HFFc6 (cell line): ENCODE results near the gene AGBL5. TPM values are rescaled to one million over a fixed set of nuclear protein-coding genes. Genes with fewer than 3 reads are reported as not detected.

Experiments used
- DNase-seq: peaks from one replicate; pipeline ENCODE4 v3.0.0-alpha.2; 2018
- H3K27ac Mint-ChIP-seq: 2 replicates; pipeline ENCODE4 v1.8.0; 2020; ENCODE audit warnings: mild to moderate bottlenecking, mixed read lengths
- H3K27me3 Mint-ChIP-seq: 2 replicates; pipeline ENCODE4 v1.8.0; 2021; ENCODE audit warnings: mild to moderate bottlenecking, moderate library complexity, mixed read lengths; ENCODE audit not compliant: insufficient read depth
- H3K36me3 Mint-ChIP-seq: 2 replicates; pipeline ENCODE4 v1.8.0; 2021; ENCODE audit warnings: low read depth, mixed read lengths
- H3K4me1 Mint-ChIP-seq: 2 replicates; pipeline ENCODE4 v1.8.0; 2020; ENCODE audit warnings: low read depth, mixed read lengths
- H3K4me3 Mint-ChIP-seq: 2 replicates; pipeline ENCODE4 v1.8.0; 2020; ENCODE audit warnings: mild to moderate bottlenecking, moderate library complexity, mixed read lengths
- H3K9me3 Mint-ChIP-seq: 2 replicates; pipeline ENCODE4 v1.8.0; 2020; ENCODE audit warnings: mild to moderate bottlenecking, mixed read lengths
- total RNA-seq, 6 experiments: library from RNA; stranded (reverse); fragmentation: NEBNext Ultra II Directional; extraction: Animal tissue kit (Norgen Biotek cat#: 25700); gene quantifications; 2 replicates in 1 of 6; 3 replicates in 5 of 6; pipeline ENCODE4 v1.2.3, GENCODE V29; 2021
- TF ChIP-seq, protein P1 (sequence below): fragments of 200-600 bp; sonication (generic); IDR thresholded peaks from 2 replicates; pipeline ENCODE4 v1.5.0; 2021; ENCODE audit warnings: antibody characterized with exemption, mild to moderate bottlenecking

Gene AGBL5
- total RNA-seq, 6 experiments from 2014 or later, result 23.5 to 31.4 (median 28.6) TPM

DNA sequence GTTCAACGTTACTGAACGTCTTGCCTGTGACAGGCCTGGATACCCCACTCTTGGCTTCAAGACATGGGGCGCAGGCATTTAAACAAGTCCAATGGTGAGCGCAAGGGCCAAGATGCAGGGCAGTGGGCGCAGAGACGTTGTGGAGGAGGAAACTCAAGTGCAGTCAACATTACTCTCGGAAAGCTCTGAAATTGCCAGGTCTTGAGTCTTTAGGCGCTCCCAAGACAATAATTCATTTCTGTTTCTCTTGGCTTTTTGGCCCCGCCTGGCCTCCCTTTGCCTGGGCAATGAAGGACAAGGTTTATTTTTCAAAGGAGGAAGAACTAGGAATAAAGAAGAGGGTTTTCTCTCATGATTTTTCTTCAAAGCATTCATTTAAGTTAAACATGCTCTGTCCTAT is 32.0 kb upstream of the AGBL5 start:
- DNase-seq, result no peak
- TF ChIP-seq, protein P1, sequence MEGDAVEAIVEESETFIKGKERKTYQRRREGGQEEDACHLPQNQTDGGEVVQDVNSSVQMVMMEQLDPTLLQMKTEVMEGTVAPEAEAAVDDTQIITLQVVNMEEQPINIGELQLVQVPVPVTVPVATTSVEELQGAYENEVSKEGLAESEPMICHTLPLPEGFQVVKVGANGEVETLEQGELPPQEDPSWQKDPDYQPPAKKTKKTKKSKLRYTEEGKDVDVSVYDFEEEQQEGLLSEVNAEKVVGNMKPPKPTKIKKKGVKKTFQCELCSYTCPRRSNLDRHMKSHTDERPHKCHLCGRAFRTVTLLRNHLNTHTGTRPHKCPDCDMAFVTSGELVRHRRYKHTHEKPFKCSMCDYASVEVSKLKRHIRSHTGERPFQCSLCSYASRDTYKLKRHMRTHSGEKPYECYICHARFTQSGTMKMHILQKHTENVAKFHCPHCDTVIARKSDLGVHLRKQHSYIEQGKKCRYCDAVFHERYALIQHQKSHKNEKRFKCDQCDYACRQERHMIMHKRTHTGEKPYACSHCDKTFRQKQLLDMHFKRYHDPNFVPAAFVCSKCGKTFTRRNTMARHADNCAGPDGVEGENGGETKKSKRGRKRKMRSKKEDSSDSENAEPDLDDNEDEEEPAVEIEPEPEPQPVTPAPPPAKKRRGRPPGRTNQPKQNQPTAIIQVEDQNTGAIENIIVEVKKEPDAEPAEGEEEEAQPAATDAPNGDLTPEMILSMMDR, result no peak
- Mint-ChIP-seq H3K36me3 (no peaks in the 10 kb centered on the region), H3K27ac (no peak overlapping the region), H3K9me3 (no peaks in the 10 kb centered on the region), H3K4me1 (peaks cover 36% of the 10 kb centered on the region), H3K4me3 (no peak overlapping the region), H3K27me3 (no peaks in the 10 kb centered on the region; the same call in 1 of the 2 replicates)

DNA sequence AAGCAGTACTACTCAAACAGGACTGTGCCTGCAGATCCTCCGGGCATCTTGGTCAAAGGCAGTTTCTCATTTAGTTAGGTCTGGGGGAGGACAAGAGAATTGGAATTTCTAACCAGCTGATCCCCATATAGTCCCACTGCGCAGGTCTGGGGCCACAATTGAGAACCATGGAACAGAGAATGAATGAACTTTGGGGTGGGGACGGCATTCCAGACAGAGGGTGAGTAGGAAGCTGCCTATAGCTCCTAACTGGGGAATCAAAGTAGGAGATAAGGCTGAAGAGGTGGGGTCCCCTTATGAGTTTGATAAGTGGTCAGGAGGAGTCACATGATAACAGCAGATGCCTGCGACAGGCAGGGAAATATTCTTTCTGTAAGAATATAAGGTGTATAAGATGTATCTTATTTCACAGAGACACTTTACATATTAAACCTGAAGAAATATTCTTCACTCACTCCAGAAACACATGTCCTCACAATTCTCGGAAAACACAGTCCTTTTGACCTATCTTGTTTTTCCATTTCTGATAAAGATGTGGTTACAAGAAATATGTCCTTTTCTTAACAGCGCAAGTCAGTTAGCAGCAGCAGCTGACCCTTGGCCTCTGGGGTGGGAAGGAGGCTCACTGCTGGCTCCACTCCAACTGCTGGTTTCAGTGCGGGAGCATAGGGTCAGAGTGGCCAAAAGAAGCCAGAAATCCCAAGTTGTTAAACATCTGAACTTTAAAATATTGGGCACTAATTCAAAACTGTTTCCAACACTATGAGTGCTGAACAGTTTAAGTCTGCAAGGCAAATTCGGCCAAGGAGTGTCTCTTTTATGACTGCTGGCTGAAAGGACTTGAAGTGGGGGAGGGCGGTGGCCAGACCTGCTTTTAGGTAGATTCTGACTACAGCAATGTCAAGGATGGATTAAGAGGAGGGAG is 31.3 kb upstream of the AGBL5 start:
- H3K36me3 Mint-ChIP-seq, result no peaks in the 10 kb centered on the region
- no peaks in the 10 kb centered on the region for H3K9me3 Mint-ChIP-seq
- H3K4me1 Mint-ChIP-seq, result peaks cover 33% of the 10 kb centered on the region
- TF ChIP-seq, protein P1, result no peak
- no peak for DNase-seq
- H3K27me3 Mint-ChIP-seq, result no peaks in the 10 kb centered on the region; the same call in 1 of the 2 replicates
- no peak overlapping the region for H3K4me3 Mint-ChIP-seq
- no peak overlapping the region for H3K27ac Mint-ChIP-seq

DNA sequence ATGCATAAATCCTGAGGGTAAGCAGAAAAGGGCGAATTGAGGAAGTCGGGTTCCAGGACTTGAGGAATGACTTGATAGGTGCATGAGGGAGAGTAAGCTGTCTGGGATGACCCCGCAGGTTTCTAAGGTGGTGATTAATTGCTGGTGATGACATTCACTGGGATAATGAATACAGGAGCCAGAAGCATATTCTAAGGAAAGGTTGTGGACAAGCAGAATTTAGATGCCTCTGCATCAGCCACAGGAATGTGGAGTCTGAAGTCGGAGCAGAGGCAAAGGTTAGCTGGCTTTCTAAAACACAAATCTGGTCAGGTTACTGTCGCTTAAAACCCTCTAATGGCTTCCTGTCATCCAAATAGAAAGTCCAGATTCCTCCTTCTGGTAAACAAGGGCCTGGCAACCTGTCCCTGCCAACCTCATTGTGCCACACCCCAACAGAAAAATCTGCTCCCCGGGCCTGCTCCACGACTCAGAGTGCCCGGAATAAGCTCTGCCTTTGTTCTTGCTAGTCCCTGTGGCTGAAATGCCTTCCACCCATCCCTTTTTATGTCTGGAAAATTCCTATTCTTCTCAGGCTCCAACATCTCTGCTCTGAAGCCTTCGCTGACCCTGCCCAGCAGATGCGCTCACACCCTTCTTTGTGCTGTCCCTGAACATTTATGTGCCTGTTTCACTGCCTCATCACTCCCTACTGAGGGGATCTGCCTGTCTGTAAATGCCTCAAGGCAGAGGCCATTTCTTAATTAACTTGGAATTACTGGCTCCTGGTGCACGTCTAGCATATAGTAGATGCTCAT is 30.0 kb upstream of the AGBL5 start:
- H3K27ac Mint-ChIP-seq, result peak overlapping the region; percentile 69
- no peaks in the 10 kb centered on the region; the same call in 1 of the 2 replicates for H3K27me3 Mint-ChIP-seq
- TF ChIP-seq, protein P1, result no peak
- H3K9me3 Mint-ChIP-seq, result no peaks in the 10 kb centered on the region
- DNase-seq, result peak; percentile 46
- H3K4me1 Mint-ChIP-seq, result peaks cover 22% of the 10 kb centered on the region
- H3K4me3 Mint-ChIP-seq, result no peak overlapping the region
- H3K36me3 Mint-ChIP-seq, result no peaks in the 10 kb centered on the region

DNA sequence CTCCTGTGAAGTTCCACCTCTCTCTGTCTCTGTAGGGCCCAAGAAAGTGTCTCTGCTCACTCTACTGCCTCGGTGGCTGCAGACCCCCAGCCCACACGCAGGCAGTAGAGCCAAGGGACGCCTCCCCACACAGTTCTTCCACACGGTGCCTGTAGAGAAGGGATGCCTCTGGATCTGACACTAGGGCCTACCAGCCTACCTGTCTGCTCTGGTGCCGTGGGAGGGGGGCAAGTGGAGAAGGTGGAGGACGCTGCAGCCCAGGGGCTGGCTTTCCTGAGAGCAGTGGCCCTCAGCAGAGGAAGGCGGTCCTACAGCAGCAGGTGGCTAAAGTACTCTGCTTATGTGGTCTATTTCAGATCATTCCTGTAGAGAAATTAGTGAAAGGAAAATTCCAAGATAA is 27.7 kb upstream of the AGBL5 start:
- peaks cover 1% of the 10 kb centered on the region for H3K27me3 Mint-ChIP-seq
- H3K27ac Mint-ChIP-seq, result no peak overlapping the region
- TF ChIP-seq, protein P1, result no peak
- no peaks in the 10 kb centered on the region for H3K9me3 Mint-ChIP-seq
- peaks cover 26% of the 10 kb centered on the region for H3K4me1 Mint-ChIP-seq
- DNase-seq, result no peak
- H3K4me3 Mint-ChIP-seq, result no peak overlapping the region
- H3K36me3 Mint-ChIP-seq, result peaks cover 3% of the 10 kb centered on the region

DNA sequence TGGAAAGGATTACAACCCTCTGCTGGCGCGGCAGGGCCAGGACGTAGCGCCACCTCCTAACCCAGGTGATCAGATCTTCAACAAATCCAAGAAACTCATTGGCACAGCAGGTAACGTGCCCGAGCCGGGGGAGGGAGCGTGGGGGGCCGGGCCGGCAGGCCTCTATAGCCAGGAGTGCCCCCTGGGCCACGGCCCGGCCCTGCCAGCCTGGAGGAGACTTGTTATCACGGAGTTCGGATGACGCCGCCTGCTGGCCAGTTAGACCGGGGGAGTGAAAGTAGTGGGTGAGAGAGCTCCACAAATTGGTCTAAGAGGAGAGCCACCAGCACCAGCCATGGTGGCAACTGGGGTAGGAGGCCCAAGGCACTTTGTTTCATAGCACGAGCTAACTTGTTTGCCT is 27.3 kb upstream of the AGBL5 start:
- H3K27ac Mint-ChIP-seq, result no peak overlapping the region
- peaks cover 30% of the 10 kb centered on the region for H3K4me1 Mint-ChIP-seq
- TF ChIP-seq, protein P1, result peak; percentile 33; the same call in 1 of the 2 replicates

More for the DNA sequence above, 27.3 kb upstream of the AGBL5 start:
- H3K4me3 Mint-ChIP-seq, result no peak overlapping the region
- H3K36me3 Mint-ChIP-seq, result peaks cover 8% of the 10 kb centered on the region
- peaks cover 2% of the 10 kb centered on the region for H3K27me3 Mint-ChIP-seq
- no peaks in the 10 kb centered on the region for H3K9me3 Mint-ChIP-seq
- no peak for DNase-seq
